ENCODE results near the gene LRCH3.

Gene LRCH3

GRCh38 chr3:197791113-197791891 lies at the start of gene LRCH3:
LRCH3 (plus strand) TSS chr3:197791254; CDS start chr3:197791279, 25 bp downstream.
- peak; percentile 61 for DNase-seq

- DNase-seq: no peak
Measured at GRCh38 chr3:197742787-197743186, 48.3 kb upstream of the LRCH3 start.

- DNase-seq: no peak
Measured at GRCh38 chr3:197746209-197746608, 44.8 kb upstream of the LRCH3 start.

- DNase-seq: no peak
Measured at GRCh38 chr3:197746801-197747237, 44.2 kb upstream of the LRCH3 start.

GRCh38 chr3:197748597-197749314 lies 42.3 kb upstream of the LRCH3 start:
- DNase-seq: no peak

GRCh38 chr3:197749315-197749600 lies 41.8 kb upstream of the LRCH3 start:
- no peak for DNase-seq

GRCh38 chr3:197749601-197750395 lies 41.3 kb upstream of the LRCH3 start, which contains the start of gene FYTTD1:
FYTTD1 (plus strand) TSS chr3:197749883; CDS start chr3:197749972, 89 bp downstream.
- DNase-seq: peak; percentile 78

GRCh38 chr3:197750396-197750831 lies 40.6 kb upstream of the LRCH3 start:
- DNase-seq: no peak

- no peak for DNase-seq
Measured at GRCh38 chr3:197750858-197751737, 40.0 kb upstream of the LRCH3 start.

GRCh38 chr3:197752107-197752506 lies 38.9 kb upstream of the LRCH3 start:
- no peak for DNase-seq

GRCh38 chr3:197753263-197753662 lies 37.8 kb upstream of the LRCH3 start:
- no peak for DNase-seq

GRCh38 chr3:197756704-197757103 lies 34.4 kb upstream of the LRCH3 start:
- no peak for DNase-seq

- no peak for DNase-seq
Measured at GRCh38 chr3:197758512-197758911, 32.5 kb upstream of the LRCH3 start.

- no peak for DNase-seq
Measured at GRCh38 chr3:197761784-197762183, 29.3 kb upstream of the LRCH3 start.

- no peak for DNase-seq
Measured at GRCh38 chr3:197775317-197775716, 15.7 kb upstream of the LRCH3 start.

GRCh38 chr3:197782230-197782629 lies 8.8 kb upstream of the LRCH3 start:
- DNase-seq: no peak

- DNase-seq: no peak
Measured at GRCh38 chr3:197784019-197784585, 7.0 kb upstream of the LRCH3 start.

GRCh38 chr3:197787412-197787811 lies 3.6 kb upstream of the LRCH3 start:
- no peak for DNase-seq

- DNase-seq: no peak
Measured at GRCh38 chr3:197789309-197789708, 1.7 kb upstream of the LRCH3 start.

GRCh38 chr3:197790033-197790432 lies 1.0 kb upstream of the LRCH3 start:
- DNase-seq: no peak

GRCh38 chr3:197791892-197792647 lies 1.0 kb downstream of the LRCH3 start:
- no peak for DNase-seq

All from DMS153 (cell line).